ENCODE data around the gene ITCH.
"Not testable (repeated sequence)": the region's sequence is repeated elsewhere in the genome, so short reads cannot be mapped to it uniquely, and the experiment has no call there.

Gene ITCH

DNA sequence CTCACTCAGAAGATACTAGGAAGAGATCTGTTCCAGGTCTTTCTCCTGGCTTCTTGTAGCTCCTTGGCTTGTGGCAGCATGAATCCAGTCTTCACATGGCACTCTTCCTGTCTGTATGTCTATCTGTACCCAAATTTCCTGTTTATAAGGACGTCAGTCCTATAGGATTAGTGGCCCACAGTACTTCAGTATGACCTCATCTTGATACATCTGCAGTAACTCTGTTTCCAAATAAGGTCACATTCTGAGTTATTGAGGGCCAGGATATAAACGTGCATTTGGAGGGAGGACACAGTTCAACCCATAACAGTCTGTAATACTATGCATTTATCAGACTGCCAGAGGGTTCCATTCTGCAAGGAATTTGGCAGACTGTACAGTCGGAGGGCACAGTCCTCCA, 95.6 kb downstream of the ITCH start:
- DNase-seq (ENCODE audit: low read depth in 3 of 3) = no peak

GRCh38 chr20:34459209-34459897, 96.3 kb downstream of the ITCH start:
- DNase-seq (ENCODE audit: low read depth in 3 of 3) = no peak

- no peak for DNase-seq (ENCODE audit: low read depth in 3 of 3)
Observed at GRCh38 chr20:34461779-34462087, 98.7 kb downstream of the ITCH start.

GRCh38 chr20:34468951-34469350, 105.9 kb downstream of the ITCH start:
- no peak for DNase-seq (ENCODE audit: low read depth in 3 of 3)

- no peak for DNase-seq (ENCODE audit: low read depth in 3 of 3)
Observed at GRCh38 chr20:34472246-34472925, 109.3 kb downstream of the ITCH start.

- DNase-seq (ENCODE audit: low read depth in 3 of 3) = no peak
Observed at GRCh38 chr20:34473262-34473883, 110.3 kb downstream of the ITCH start.

GRCh38 chr20:34475979-34476736, 113.1 kb downstream of the ITCH start:
- peak in 1 of 3 experiments; percentile 9 for DNase-seq (ENCODE audit: low read depth in 3 of 3)

DNA sequence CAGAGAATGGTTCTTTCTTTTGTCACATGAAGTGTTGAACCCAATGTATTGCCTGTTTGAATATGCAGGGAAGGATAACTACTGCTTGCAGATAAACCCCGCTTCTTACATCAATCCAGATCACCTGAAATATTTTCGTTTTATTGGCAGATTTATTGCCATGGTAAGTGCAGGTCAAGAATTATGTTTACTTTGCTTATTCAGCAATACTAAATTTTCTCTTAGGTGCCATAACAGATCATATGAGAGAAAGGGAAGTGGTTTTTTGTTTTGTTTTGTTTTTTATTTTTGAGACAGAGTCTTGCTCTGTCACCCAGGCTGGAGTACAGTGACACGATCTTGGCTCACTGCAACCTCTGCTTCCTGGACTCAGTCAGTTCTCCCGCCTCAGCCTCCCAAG, 116.6 kb downstream of the ITCH start:
- no peak for DNase-seq (ENCODE audit: low read depth in 3 of 3)

DNA sequence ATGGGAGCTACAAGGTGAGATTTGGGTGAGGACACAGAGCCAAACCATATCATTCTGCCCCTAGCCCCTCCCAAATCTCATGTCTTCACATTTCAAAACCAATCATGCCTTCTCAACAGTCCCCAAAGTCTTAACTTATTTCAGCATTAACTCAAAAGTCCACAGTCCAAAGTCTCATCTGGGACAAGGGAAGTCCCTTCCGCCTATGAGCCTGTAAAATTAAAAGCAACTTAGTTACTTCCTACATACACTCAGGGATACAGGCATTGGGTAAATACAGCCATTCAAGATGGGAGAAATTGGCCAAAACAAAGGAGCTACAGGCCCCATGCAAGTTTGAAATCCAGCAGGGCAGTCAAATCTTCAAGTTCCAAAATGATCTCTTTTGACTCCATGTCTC, 119.1 kb downstream of the ITCH start:
- not testable (repeated sequence) for DNase-seq (ENCODE audit: low read depth in 3 of 3)

DNA sequence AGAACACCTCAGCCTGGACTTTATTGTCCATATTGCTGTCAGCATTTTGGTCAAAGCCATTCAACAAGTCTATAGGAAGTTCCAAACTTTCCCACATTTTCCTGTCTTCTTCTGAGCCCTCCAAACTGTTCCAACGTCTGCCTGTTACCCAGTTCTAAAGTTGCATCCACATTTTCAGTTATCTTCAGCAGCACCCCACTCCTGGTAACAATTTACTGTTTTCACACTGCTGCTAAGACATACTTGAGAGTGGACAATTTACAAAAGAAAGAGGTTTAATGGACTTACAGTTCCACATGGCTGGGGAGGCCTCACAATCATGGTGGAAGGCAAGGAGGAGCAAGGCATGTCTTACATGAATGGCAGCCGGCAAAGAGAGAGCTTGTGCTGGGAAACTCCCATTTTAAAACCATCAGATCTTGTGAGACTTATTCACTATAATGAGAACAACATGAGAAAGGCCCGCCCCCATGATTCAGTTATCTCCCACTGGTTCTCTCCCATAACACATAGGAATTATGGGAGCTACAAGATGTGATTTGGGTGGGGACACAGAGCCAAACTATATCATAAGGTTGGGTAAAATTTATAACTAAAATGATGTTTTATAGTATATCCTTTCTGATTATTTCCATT, 120.6 kb downstream of the ITCH start:
- DNase-seq (ENCODE audit: low read depth in 3 of 3) = not testable (repeated sequence)

DNA sequence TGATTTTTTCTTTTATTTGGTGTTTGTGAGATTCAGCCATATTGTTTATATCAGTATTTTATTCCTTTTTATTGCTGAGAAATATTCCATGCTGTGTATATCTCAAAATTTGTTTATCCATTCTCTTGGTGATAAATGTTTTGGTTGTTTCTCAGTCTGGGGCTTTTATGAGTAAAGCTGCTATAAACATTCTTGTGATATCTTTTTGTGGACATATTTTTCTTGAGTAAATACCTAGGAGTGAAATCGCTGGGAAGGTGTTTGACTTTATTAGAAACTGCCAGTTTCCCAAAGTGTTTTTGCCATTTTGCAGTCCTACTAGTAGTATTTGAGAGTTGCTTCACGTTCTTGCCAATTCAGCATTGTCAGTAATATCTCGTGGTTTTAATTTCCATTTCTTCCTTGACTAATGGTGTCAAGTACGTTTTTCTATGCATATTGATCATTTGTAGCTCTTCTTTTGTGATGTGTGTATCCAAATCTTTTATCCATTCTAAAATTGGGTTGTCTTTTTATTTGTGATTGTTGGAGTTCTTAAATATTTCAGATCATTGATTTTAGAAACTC, 122.1 kb downstream of the ITCH start:
- no peak for DNase-seq (ENCODE audit: low read depth in 3 of 3)

GRCh38 chr20:34491226-34491931, 128.3 kb downstream of the ITCH start:
- no peak for DNase-seq (ENCODE audit: low read depth in 3 of 3)

DNA sequence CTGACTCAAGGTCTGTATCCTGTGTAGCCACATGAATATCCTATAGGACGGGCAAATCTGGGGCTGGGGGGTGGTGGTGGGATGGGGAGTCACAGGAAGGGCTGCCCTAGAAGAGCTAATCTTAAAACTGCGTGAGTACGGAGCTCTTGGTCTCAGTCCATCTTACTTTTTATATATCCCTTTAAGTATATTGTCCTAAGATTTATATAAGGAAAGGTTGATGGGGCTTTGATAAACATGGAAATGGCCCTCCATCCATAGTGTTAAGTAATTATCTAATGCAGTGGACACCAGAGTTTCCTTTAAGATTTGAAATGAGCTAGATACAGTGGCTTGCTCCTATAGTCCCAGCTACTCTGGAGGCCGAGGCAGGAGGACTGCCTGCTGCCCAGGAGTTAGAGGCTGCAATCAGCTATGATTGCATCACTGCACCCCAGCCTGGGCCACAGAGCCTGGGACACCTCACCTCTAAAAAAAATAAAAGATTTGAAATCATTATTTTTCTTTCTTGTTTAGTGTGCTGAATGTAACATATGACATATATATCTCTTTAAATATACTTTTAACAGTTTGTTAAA, 128.9 kb downstream of the ITCH start:
- no peak for DNase-seq (ENCODE audit: low read depth in 3 of 3)

DNA sequence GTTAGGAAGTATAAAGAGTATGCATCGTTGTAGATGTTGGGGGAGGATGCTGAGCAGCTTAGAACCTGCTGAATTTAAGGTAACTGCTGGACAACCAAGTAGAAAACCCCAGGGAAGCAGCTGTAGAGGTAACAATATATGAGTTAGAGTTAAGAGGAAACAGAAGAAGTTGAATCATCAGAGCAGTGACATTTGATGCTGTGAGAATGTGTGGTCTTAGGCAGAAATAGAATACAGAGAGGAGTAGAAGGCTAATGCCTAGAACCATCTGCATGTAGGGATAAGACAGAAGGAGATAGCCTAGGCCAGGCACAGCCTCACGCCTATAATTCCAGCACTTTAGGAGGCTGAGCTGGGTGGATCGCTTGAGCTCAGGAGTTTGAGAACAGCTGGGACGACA, 130.6 kb downstream of the ITCH start:
- DNase-seq (ENCODE audit: low read depth in 3 of 3) = no peak

GRCh38 chr20:34495307-34495706, 132.2 kb downstream of the ITCH start:
- no peak for DNase-seq (ENCODE audit: low read depth in 3 of 3)

DNA sequence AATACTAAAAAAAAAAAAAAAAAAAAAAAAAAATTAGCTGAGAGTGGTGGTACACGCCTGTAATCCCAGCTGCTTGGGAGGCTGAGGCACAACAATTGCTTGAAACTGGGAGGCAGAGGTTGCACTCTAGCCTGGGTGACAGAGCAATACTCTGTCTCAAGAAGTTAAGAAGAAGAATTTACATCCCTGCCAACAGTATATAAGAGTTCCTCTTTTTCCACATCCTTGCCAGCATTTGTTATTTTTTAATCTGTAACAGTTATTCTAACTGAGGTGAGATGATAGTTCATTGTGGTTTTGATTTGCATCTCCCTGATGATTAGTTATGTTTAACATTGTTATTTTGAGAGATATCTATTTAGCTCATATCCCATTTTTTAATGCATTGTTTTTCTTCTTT, 132.8 kb downstream of the ITCH start:
- DNase-seq (ENCODE audit: low read depth in 3 of 3) = no peak

- not testable (repeated sequence) for DNase-seq (ENCODE audit: low read depth in 3 of 3)
Observed at GRCh38 chr20:34497596-34497995, 134.5 kb downstream of the ITCH start.

DNA sequence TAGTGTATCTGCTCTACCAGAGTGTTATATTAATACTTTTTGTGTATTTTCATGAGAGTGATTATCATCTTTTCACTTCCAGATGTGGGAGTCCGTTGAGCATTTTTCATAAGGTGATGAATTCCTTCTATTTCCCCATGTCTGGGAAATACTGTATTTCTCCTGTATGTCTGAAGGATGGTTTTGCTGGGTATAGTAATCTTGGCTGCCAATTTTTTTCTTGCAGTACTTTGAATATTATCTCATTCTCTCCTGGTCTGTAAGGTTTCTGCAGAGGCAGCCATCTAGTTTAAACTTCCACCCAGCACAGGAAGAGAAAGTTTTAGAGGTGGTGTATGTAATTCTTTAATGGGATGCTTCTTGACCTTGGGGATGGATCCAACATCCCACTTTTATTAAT, 137.8 kb downstream of the ITCH start:
- DNase-seq (ENCODE audit: low read depth in 3 of 3) = no peak

- no peak for DNase-seq (ENCODE audit: low read depth in 3 of 3)
Observed at GRCh38 chr20:34506480-34506879, 143.4 kb downstream of the ITCH start.

DNA sequence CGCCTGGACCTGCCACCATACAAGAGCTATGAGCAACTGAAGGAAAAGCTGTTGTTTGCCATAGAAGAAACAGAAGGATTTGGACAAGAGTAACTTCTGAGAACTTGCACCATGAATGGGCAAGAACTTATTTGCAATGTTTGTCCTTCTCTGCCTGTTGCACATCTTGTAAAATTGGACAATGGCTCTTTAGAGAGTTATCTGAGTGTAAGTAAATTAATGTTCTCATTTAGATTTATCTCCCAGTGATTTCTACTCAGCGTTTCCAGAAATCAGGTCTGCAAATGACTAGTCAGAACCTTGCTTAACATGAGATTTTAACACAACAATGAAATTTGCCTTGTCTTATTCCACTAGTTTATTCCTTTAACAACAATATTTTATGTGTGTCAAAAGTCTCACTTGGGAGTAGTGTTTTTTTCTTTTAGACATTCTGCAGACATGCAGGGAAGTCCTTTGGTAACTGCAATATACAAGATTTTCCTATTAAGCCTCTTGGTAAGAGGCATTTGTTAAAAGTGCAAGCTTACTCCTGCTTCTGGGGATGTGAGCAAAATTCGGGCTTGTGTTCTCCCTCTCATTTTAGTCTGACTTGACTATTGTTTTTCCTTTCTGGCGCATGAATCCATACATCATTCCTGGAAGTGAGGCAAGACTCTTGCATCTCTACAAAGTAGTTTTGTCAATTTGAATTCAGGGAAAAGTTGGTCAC, 144.8 kb downstream of the ITCH start:
- DNase-seq (ENCODE audit: low read depth in 3 of 3) = no peak

Data from stimulated activated CD4-positive, alpha-beta T cell treated with anti-CD3 and anti-CD28 coated beads, TNF-alpha, amount 100 ng/mL, for 4 hours (primary cell).